Nephron progenitor cell (in vitro differentiated cells): ENCODE data around the gene JAK1.

Source experiments
- DNase-seq: peaks from one replicate; pipeline ENCODE4 v3.0.0; 2021
- H3K27ac Mint-ChIP-seq: 2 replicates; pipeline ENCODE4 v1.8.0; 2021; ENCODE audit warnings: mild to moderate bottlenecking, moderate library complexity, mixed read lengths
- H3K27me3 Mint-ChIP-seq: 2 replicates; pipeline ENCODE4 v1.8.0; 2021; ENCODE audit warnings: mild to moderate bottlenecking, low read depth, mixed read lengths; ENCODE audit not compliant: poor library complexity
- H3K36me3 Mint-ChIP-seq: 2 replicates; pipeline ENCODE4 v1.8.0; 2021; ENCODE audit warnings: low read depth, mixed read lengths
- H3K4me1 Mint-ChIP-seq: 2 replicates; pipeline ENCODE4 v1.8.0; 2021; ENCODE audit warnings: mixed read lengths
- H3K4me3 Mint-ChIP-seq: 2 replicates; pipeline ENCODE4 v1.8.0; 2021; ENCODE audit warnings: mild to moderate bottlenecking, moderate library complexity, mixed read lengths
- H3K9me3 Mint-ChIP-seq: 2 replicates; pipeline ENCODE4 v1.8.0; 2021; ENCODE audit warnings: mild to moderate bottlenecking, moderate library complexity, mixed read lengths
- CTCF ChIP-seq: fragments of 200-600 bp; sonication (generic); IDR thresholded peaks from 2 replicates; pipeline ENCODE4 v1.5.0; 2021; ENCODE audit warnings: antibody characterized with exemption

JAK1 gene

GRCh38 chr1:64975740-64976139 lies 9.4 kb upstream of the JAK1 start:
- H3K36me3 Mint-ChIP-seq: no peaks in the 10 kb centered on the region

GRCh38 chr1:64975127-64975526 lies 8.8 kb upstream of the JAK1 start:
- no peak for TF ChIP-seq CTCF
- H3K27ac Mint-ChIP-seq: no peak overlapping the region
- no peaks in the 10 kb centered on the region for H3K4me1 Mint-ChIP-seq
- no peaks in the 10 kb centered on the region for H3K9me3 Mint-ChIP-seq
- peaks cover 8% of the 10 kb centered on the region for H3K27me3 Mint-ChIP-seq
- no peaks in the 10 kb centered on the region for H3K36me3 Mint-ChIP-seq
- DNase-seq: no peak
- H3K4me3 Mint-ChIP-seq: no peak overlapping the region

More at GRCh38 chr1:64975740-64976139, 9.4 kb upstream of the JAK1 start:
- Mint-ChIP-seq H3K4me1 (no peaks in the 10 kb centered on the region), H3K4me3 (no peak overlapping the region), H3K27me3 (peaks cover 11% of the 10 kb centered on the region), H3K27ac (no peak overlapping the region), H3K9me3 (no peaks in the 10 kb centered on the region)
- no peak for DNase-seq
- no peak for TF ChIP-seq CTCF

- no peaks in the 10 kb centered on the region for H3K9me3 Mint-ChIP-seq
- no peaks in the 10 kb centered on the region for H3K36me3 Mint-ChIP-seq
- H3K4me1 Mint-ChIP-seq: no peaks in the 10 kb centered on the region
- no peak overlapping the region for H3K27ac Mint-ChIP-seq
- no peak overlapping the region for H3K4me3 Mint-ChIP-seq
- H3K27me3 Mint-ChIP-seq: peaks cover 8% of the 10 kb centered on the region
- no peak for DNase-seq
- no peak for TF ChIP-seq CTCF
Measured at GRCh38 chr1:64974288-64974825, 8.0 kb upstream of the JAK1 start.

GRCh38 chr1:64973061-64973647 lies 6.8 kb upstream of the JAK1 start:
- Mint-ChIP-seq H3K9me3 (no peaks in the 10 kb centered on the region), H3K4me1 (no peaks in the 10 kb centered on the region), H3K4me3 (no peak overlapping the region), H3K27me3 (peaks cover 11% of the 10 kb centered on the region), H3K36me3 (no peaks in the 10 kb centered on the region), H3K27ac (no peak overlapping the region)
- no peak for DNase-seq
- TF ChIP-seq CTCF: no peak

- Mint-ChIP-seq H3K4me1 (peaks cover 22% of the 10 kb centered on the region), H3K4me3 (no peak overlapping the region), H3K27ac (no peak overlapping the region), H3K27me3 (peaks cover 25% of the 10 kb centered on the region), H3K36me3 (no peaks in the 10 kb centered on the region), H3K9me3 (no peaks in the 10 kb centered on the region)
- no peak for TF ChIP-seq CTCF
- no peak for DNase-seq
Measured at GRCh38 chr1:64969305-64970046, 3.1 kb upstream of the JAK1 start.
